HepG2 (cell line): ENCODE results near the gene ODAD4. TPM values are rescaled to one million over a fixed set of nuclear protein-coding genes. Genes with fewer than 3 reads are reported as not detected.
"Not testable (repeated sequence)": the region's sequence is repeated elsewhere in the genome, so short reads cannot be mapped to it uniquely, and the experiment has no call there.

ENCODE experiments used
- ATAC-seq: fragments of 200-7000 bp; cut with Tn5 transposase; 3 replicates; pipeline ENCODE4 v1.9.1; 2020; ENCODE audit warnings: mild to moderate bottlenecking, moderate library complexity
- BruUV-seq: library from RNA; stranded (reverse); fragments of 400-500 nt; replicated peaks from 2 replicates; lab custom pipeline; 2021; lab: Mats Ljungman, UMichigan
- CTCF ChIA-PET: fragments of 300-600 bp; formaldehyde crosslinking; extraction: SDS; loops from one replicate; lab custom pipeline; 2021; ENCODE audit warnings: low total read pairs, inconsistent platforms, low intra/inter-chr PET ratio; lab: Yijun Ruan, JAX
- POLR2A ChIA-PET: fragments of 350-600 bp; sonication (Branson Sonifier 250); formaldehyde crosslinking; loops from one replicate; lab custom pipeline; 2020; ENCODE audit warnings: antibody characterized with exemption, inconsistent platforms; lab: Yijun Ruan, JAX
- DNase-seq: peaks from one replicate; pipeline ENCODE4 v3.0.0-alpha.2; 2015; ENCODE audit warnings: low spot score
- FAIRE-seq: peaks from 3 replicates; lab custom pipeline; 2011; peaks lifted over from hg19 to GRCh38; lab: Jason Lieb, UNC
- H2AFZ ChIP-seq: one replicate; pipeline ENCODE4 v1.6.1; 2011; ENCODE audit warnings: low read length, inconsistent platforms
- H3K27ac ChIP-seq: fragments of 300-600 bp; 3 replicates; pipeline ENCODE4 v1.8.0; 2011; ENCODE audit warnings: mixed run types, mild to moderate bottlenecking, mixed read lengths, low read length, inconsistent platforms; ENCODE audit not compliant: insufficient read depth; ENCODE audit errors: extremely low read length
- H3K27me3 ChIP-seq, 2 experiments: fragments of 200-600 bp in 1 of 2; 2 replicates in 1 of 2; 3 replicates in 1 of 2; pipeline versions ENCODE4 v1.6.0 to v1.8.0; 2011; ENCODE audit warnings: low read length in 2 of 2, mild to moderate bottlenecking in 2 of 2, moderate library complexity in 2 of 2, inconsistent platforms in 1 of 2; ENCODE audit not compliant: insufficient read depth in 2 of 2, control insufficient read depth in 1 of 2
- H3K36me3 ChIP-seq, 2 experiments: fragments of 200-600 bp in 1 of 2; replicated peaks in 1 of 2; 2 replicates in 1 of 2; 3 replicates in 1 of 2; pipeline versions ENCODE4 v1.5.1 to v1.8.0; 2011; ENCODE audit warnings: low read length in 2 of 2, inconsistent platforms in 1 of 2; ENCODE audit not compliant: insufficient read depth in 2 of 2, control insufficient read depth in 1 of 2
- H3K4me1 ChIP-seq: 2 replicates; pipeline ENCODE4 v1.5.1; 2012; ENCODE audit warnings: low read length, inconsistent platforms; ENCODE audit not compliant: insufficient read depth
- H3K4me2 ChIP-seq: 2 replicates; pipeline ENCODE4 v1.6.0; 2011; ENCODE audit warnings: low read depth, low read length, inconsistent platforms
- H3K4me3 ChIP-seq, 3 experiments: fragments of 200-600 bp in 1 of 3; sonication (generic), shearing (Covaris generic) in 1 of 3; replicated peaks in 1 of 3; 2 replicates each; pipeline ENCODE4 v1.5.1; 2011 to 2016; ENCODE audit warnings: low read length in 3 of 3, inconsistent platforms in 2 of 3, low read depth in 2 of 3, mild to moderate bottlenecking in 2 of 3, control low read depth in 1 of 3, mixed read lengths in 1 of 3; ENCODE audit not compliant: insufficient read depth in 1 of 3
- H3K79me2 ChIP-seq: one replicate; pipeline ENCODE4 v1.6.1; 2011; ENCODE audit warnings: low read length, inconsistent platforms; ENCODE audit not compliant: insufficient read depth
- H3K9ac ChIP-seq: 2 replicates; pipeline ENCODE4 v1.6.0; 2011; ENCODE audit warnings: mild to moderate bottlenecking, low read depth, low read length, inconsistent platforms; ENCODE audit not compliant: insufficient read depth
- H3K9me3 ChIP-seq: 2 replicates; pipeline ENCODE4 v1.5.1; 2012; ENCODE audit warnings: mild to moderate bottlenecking, low read length
- H4K20me1 ChIP-seq: 2 replicates; pipeline ENCODE4 v1.6.0; 2011; ENCODE audit warnings: inconsistent platforms, mild to moderate bottlenecking, low read length, moderate library complexity; ENCODE audit not compliant: insufficient read depth
- BRF2 ChIP-seq: sonication (generic); formaldehyde crosslinking; IDR thresholded peaks from 2 replicates; pipeline ENCODE4 v1.8.1; 2022; ENCODE audit warnings: mild to moderate bottlenecking, missing genetic modification reagents
- CEBPZ ChIP-seq: IDR thresholded peaks from 2 replicates; pipeline ENCODE4 v1.6.1; 2012; ENCODE audit warnings: low read length, improper control_type of control experiment
- MIXL1 ChIP-seq: IDR thresholded peaks from 2 replicates; pipeline ENCODE4 v1.6.1; 2016
- TBX2 ChIP-seq: sonication (generic); formaldehyde crosslinking; IDR thresholded peaks from 2 replicates; pipeline ENCODE4 v1.5.0; 2020; ENCODE audit warnings: missing genetic modification reagents, mild to moderate bottlenecking, borderline replicate concordance
- THAP11 ChIP-seq: IDR thresholded peaks from 2 replicates; pipeline ENCODE4 v1.6.1; 2016; ENCODE audit warnings: missing biosample characterization, missing genetic modification reagents
- YEATS2 ChIP-seq: sonication (generic); formaldehyde crosslinking; IDR thresholded peaks from 2 replicates; pipeline ENCODE4 v1.4.0; 2020; ENCODE audit warnings: missing genetic modification reagents, borderline replicate concordance
- ZBTB2 ChIP-seq: sonication (generic); formaldehyde crosslinking; IDR thresholded peaks from 2 replicates; pipeline ENCODE4 v1.8.0; 2022; ENCODE audit warnings: low read depth, missing genetic modification reagents
- ZFP41 ChIP-seq: sonication (generic); formaldehyde crosslinking; IDR thresholded peaks from 2 replicates; pipeline ENCODE4 v1.4.0; 2020; ENCODE audit warnings: mild to moderate bottlenecking, missing genetic modification reagents, borderline replicate concordance
- WGBS: methylation state at CpG from one replicate; pipeline ENCODE4 v1.1.6; 2017; ENCODE audit warnings: low lambda C conversion rate; 5-methylcytosine and 5-hydroxymethylcytosine counted together
- in situ Hi-C: cut with HindIII; loops from 2 replicates; pipeline ENCODE4 v1.10.0; 2017; ENCODE audit warnings: low pct_unique_long_range_greater_than_20kb; ENCODE audit not compliant: extremely low pct_ligation_motif_present
- intact Hi-C: fragments of 100-400 bp; cut with micrococcal nuclease; formaldehyde crosslinking; loops from one replicate; pipeline ENCODE4 v1.10.0; 2022; ENCODE audit not compliant: unreplicated experiment
- polyA plus RNA-seq, 8 experiments: library from polyadenylated mRNA; depleted of rRNA in 3 of 8; stranded (reverse) in 7 of 8; unstranded in 1 of 8; fragments of >200 nt; fragmentation: Illumina TruSeq in 4 of 8; extraction: Trizol in 4 of 8; gene quantifications; 2 replicates each; pipeline versions ENCODE4 v1.2.1 to v1.2.3, GENCODE V29; 2011 to 2016; ENCODE audit warnings: low read depth in 4 of 8, missing spikeins in 1 of 8, mixed read lengths in 1 of 8; ENCODE audit not compliant: insufficient read depth in 1 of 8
- total RNA-seq, 5 experiments: library from RNA; depleted of rRNA; stranded (reverse); fragments of >200 nt; fragmentation: Illumina TruSeq; extraction: Trizol; gene quantifications; 2 replicates each; pipeline ENCODE4 v1.2.3, GENCODE V29; 2016; ENCODE audit warnings: low read depth in 1 of 5

The ODAD4 gene
- total and polyA plus RNA-seq, 2 of the 13 experiments (the other 11 are each of a cell fraction or from before 2014, with no cell fraction given): 0.48 to 0.53 TPM

GRCh38 chr17:42010898-42011516, 80.6 kb downstream of the ODAD4 start (continued):
- TF ChIP-seq CEBPZ (no peak), ZBTB2 (CRISPR knock-in tag) (no peak), BRF2 (no peak), YEATS2 (CRISPR knock-in tag) (no peak), ZFP41 (CRISPR knock-in tag) (no peak), TBX2 (CRISPR knock-in tag) (no peak), MIXL1 (CRISPR knock-in tag) (no peak), THAP11 (no peak)

- H3K4me2 ChIP-seq, H3K4me3 ChIP-seq, H2AFZ ChIP-seq, DNase-seq, CTCF ChIA-PET, H3K27ac ChIP-seq, in situ Hi-C loops, H3K9ac ChIP-seq, intact Hi-C loops, H3K9me3 ChIP-seq, H3K27me3 ChIP-seq, ATAC-seq, FAIRE-seq, BruUV-seq: not testable (repeated sequence)
- H4K20me1 ChIP-seq: peaks cover 19% of the 10 kb centered on the region
- H3K79me2 ChIP-seq: peaks cover 93% of the 10 kb centered on the region
- peaks cover 74% of the 10 kb centered on the region for H3K4me1 ChIP-seq
- POLR2A ChIA-PET: interaction anchor here (1.6 kb wide), 1 partner anchor 104 kb away, joined by 3 read pairs; no protein-coding TSS in a partner anchor
- 90% methylated on average over 4 of the region's 4 CpGs for WGBS
- H3K36me3 ChIP-seq: peaks cover 4 to 31% of the 10 kb centered on the region in 2 experiments
Measured at GRCh38 chr17:42012363-42012762, 81.9 kb downstream of the ODAD4 start.
